ENCODE results near the gene DHODH.

DHODH gene

DNA sequence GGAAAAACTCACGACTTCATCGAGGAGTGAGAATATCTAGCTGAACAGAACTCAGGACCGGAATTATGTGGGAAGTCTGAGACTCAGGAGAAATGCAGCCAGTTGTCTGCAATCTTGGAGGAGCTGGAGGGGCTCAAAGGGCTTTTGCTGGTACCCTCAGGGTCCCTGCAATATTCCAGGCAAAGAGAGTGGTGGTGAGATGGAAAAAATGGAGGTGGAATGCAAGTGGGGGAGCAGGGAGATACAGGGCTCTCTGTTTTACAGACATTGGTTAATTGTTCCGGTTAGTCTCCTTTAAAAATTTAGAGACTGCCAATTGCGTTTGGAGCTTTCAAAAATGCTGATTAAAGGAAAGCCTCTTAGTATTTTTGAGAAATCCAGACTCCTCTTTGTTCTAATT, 27.6 kb downstream of the DHODH start:
- Histone ChIP-seq H3F3A (ENCODE audit: insufficient read depth) (no peaks in the 10 kb centered on the region), H2AFZ (ENCODE audit: low read depth, low read length, severe bottlenecking) (no peak overlapping the region), H3K79me2 (ENCODE audit: insufficient read depth, low read length) (no peaks in the 10 kb centered on the region), H4K20me1 (ENCODE audit: low read depth, low read length) (no peaks in the 10 kb centered on the region), H3K9ac (ENCODE audit: low read length) (no peak overlapping the region), H3K27ac (ENCODE audit: low read depth, low read length) (no peak overlapping the region), H3K4me2 (ENCODE audit: low read depth, low read length, poor library complexity, severe bottlenecking) (no peak overlapping the region), H3K27me3 (ENCODE audit: low read length) (no peaks in the 10 kb centered on the region), H3K4me3 (ENCODE audit: insufficient read depth, low read length, poor library complexity, severe bottlenecking) (no peak overlapping the region), H3K9me2 (replicated peaks; ENCODE audit: insufficient read depth, low read length) (no peaks in the 10 kb centered on the region), H3K36me3 (ENCODE audit: low read length) (no peaks in the 10 kb centered on the region), H3K9me3 (ENCODE audit: insufficient read depth, low read length) (no peaks in the 10 kb centered on the region)
- TF ChIP-seq, protein P1, sequence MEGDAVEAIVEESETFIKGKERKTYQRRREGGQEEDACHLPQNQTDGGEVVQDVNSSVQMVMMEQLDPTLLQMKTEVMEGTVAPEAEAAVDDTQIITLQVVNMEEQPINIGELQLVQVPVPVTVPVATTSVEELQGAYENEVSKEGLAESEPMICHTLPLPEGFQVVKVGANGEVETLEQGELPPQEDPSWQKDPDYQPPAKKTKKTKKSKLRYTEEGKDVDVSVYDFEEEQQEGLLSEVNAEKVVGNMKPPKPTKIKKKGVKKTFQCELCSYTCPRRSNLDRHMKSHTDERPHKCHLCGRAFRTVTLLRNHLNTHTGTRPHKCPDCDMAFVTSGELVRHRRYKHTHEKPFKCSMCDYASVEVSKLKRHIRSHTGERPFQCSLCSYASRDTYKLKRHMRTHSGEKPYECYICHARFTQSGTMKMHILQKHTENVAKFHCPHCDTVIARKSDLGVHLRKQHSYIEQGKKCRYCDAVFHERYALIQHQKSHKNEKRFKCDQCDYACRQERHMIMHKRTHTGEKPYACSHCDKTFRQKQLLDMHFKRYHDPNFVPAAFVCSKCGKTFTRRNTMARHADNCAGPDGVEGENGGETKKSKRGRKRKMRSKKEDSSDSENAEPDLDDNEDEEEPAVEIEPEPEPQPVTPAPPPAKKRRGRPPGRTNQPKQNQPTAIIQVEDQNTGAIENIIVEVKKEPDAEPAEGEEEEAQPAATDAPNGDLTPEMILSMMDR (IDR thresholded peaks at IDR 0.05; ENCODE audit: insufficient read depth, low read length, poor library complexity, severe bottlenecking) = no peak
- no peak for TF ChIP-seq EZH2phosphoT487 (conservative IDR thresholded peaks at IDR 0.05; ENCODE audit: low read length)

DNA sequence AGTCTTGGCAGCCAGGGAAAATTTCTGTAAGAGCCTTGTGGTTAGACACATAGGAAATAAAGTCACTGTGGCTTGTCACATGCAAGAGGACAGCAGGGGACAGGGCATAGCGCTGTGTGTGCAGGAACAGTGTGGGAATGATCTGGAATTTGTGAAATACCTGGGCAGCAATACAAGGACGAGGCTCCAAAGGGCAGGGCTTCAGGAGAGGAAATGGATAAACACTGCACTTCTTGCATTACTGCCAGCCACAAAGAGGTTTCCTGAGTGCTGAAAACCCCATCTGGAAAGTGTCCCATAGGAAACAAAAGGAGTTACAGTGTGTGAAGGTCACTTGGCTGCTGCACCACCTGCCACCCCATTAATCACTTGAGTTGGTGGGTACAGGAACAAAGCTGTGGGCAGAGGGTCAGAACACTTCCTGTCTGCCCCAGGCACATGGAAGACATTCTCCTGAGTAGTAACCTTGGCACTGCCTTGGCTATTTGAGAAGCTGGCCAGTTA, 33.7 kb downstream of the DHODH start:
- Histone ChIP-seq H3F3A (ENCODE audit: insufficient read depth) (no peaks in the 10 kb centered on the region), H3K4me3 (ENCODE audit: insufficient read depth, low read length, poor library complexity, severe bottlenecking) (no peak overlapping the region), H3K9me3 (ENCODE audit: insufficient read depth, low read length) (no peaks in the 10 kb centered on the region), H2AFZ (ENCODE audit: low read depth, low read length, severe bottlenecking) (no peak overlapping the region), H3K9me2 (replicated peaks; ENCODE audit: insufficient read depth, low read length) (no peaks in the 10 kb centered on the region), H3K79me2 (ENCODE audit: insufficient read depth, low read length) (no peaks in the 10 kb centered on the region), H3K27me3 (ENCODE audit: low read length) (no peaks in the 10 kb centered on the region), H3K4me2 (ENCODE audit: low read depth, low read length, poor library complexity, severe bottlenecking) (no peak overlapping the region), H3K36me3 (ENCODE audit: low read length) (no peaks in the 10 kb centered on the region), H3K9ac (ENCODE audit: low read length) (no peak overlapping the region), H3K27ac (ENCODE audit: low read depth, low read length) (no peak overlapping the region), H4K20me1 (ENCODE audit: low read depth, low read length) (no peaks in the 10 kb centered on the region)
- no peak for TF ChIP-seq EZH2phosphoT487 (conservative IDR thresholded peaks at IDR 0.05; ENCODE audit: low read length)
- TF ChIP-seq, protein P1 (IDR thresholded peaks at IDR 0.05; ENCODE audit: insufficient read depth, low read length, poor library complexity, severe bottlenecking) = no peak

DNA sequence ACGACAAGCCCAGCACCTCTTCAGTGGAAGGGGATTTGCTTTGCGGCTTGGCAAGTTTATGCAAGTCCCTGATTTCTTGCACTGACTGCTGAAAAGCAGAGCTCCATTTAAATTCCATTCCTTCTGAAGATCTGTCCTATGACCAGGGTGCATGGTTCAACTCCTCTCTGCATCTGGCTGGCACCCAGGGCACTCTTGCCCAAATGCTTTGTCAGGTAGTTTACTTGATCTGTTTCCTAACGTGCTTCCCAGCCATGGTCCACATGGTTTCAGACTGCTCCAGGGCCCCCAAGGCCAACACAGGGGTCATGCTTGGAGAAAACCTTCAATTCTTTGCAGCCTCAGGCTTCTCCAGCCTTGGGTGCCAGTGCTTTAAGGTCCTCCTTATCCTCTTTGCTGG, 34.5 kb downstream of the DHODH start:
- Histone ChIP-seq H3K27me3 (ENCODE audit: low read length) (no peaks in the 10 kb centered on the region), H3K4me2 (ENCODE audit: low read depth, low read length, poor library complexity, severe bottlenecking) (no peak overlapping the region), H3K79me2 (ENCODE audit: insufficient read depth, low read length) (no peaks in the 10 kb centered on the region), H4K20me1 (ENCODE audit: low read depth, low read length) (no peaks in the 10 kb centered on the region), H3K36me3 (ENCODE audit: low read length) (no peaks in the 10 kb centered on the region), H3K4me3 (ENCODE audit: insufficient read depth, low read length, poor library complexity, severe bottlenecking) (no peak overlapping the region), H3K9me2 (replicated peaks; ENCODE audit: insufficient read depth, low read length) (no peaks in the 10 kb centered on the region), H3K9ac (ENCODE audit: low read length) (no peak overlapping the region), H2AFZ (ENCODE audit: low read depth, low read length, severe bottlenecking) (no peak overlapping the region), H3F3A (ENCODE audit: insufficient read depth) (no peaks in the 10 kb centered on the region), H3K9me3 (ENCODE audit: insufficient read depth, low read length) (no peaks in the 10 kb centered on the region), H3K27ac (ENCODE audit: low read depth, low read length) (no peak overlapping the region)
- TF ChIP-seq EZH2phosphoT487 (conservative IDR thresholded peaks at IDR 0.05; ENCODE audit: low read length) = no peak
- TF ChIP-seq, protein P1 (IDR thresholded peaks at IDR 0.05; ENCODE audit: insufficient read depth, low read length, poor library complexity, severe bottlenecking) = no peak

Measured in SU-DHL-6 (cell line).